GM12892 (cell line): ENCODE results near the gene MID1IP1.

ENCODE experiments used
- POLR2A ChIP-seq: IDR thresholded peaks from 2 replicates; pipeline ENCODE4 v1.6.1; 2011; ENCODE audit warnings: low read depth, low read length, control low read depth
- POLR2AphosphoS5 ChIP-seq: IDR thresholded peaks from 2 replicates; pipeline ENCODE4 v1.6.1; 2011; ENCODE audit warnings: low read depth, low read length, control low read depth
- TAF1 ChIP-seq: IDR thresholded peaks from 2 replicates; pipeline ENCODE4 v1.6.1; 2011; ENCODE audit warnings: low read depth, mild to moderate bottlenecking, control low read depth, low read length, borderline replicate concordance

- TF ChIP-seq TAF1 (no peak), POLR2A (no peak), POLR2AphosphoS5 (no peak)
Observed at GRCh38 chrX:38850807-38851544, 49.7 kb downstream of the MID1IP1 start.
